ENCODE measurements around the gene HNRNPL.
"Not testable (repeated sequence)": the region's sequence is repeated elsewhere in the genome, so short reads cannot be mapped to it uniquely, and the experiment has no call there.

Gene HNRNPL

DNA sequence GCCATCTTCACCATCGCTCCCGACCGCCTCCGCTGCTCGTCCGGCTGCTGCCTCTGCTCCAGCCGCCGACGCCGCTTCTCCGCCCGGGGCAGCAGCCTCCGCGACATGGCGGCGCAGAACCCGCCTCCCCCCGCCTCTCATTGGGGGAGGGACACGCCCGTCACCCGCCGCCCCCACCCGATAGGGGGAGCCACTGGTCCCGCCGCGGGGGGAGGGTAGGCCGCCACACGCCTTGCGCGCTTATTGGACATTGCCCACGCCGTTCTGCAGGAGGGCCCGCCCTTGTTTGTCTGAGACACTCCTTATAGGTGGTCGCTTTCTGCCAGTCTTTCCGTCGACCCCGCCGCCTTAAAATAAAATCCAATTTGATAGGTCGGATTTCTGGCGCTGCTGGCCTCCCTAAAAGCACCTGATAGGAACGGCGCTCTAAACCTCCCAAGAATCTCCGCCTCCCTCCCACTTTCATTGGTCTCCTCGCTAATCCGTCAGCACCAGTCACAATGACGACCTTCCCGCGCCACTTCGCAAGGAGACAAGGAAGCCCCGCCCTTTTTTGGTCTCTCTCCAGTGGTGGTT, at the start of gene HNRNPL:
HNRNPL (minus strand) TSS at position 127 of the 576 bp plus-strand sequence; CDS start at position 107, 20 bp downstream.
- DNase-seq (ENCODE audit: low read depth): peak; percentile 98

DNA sequence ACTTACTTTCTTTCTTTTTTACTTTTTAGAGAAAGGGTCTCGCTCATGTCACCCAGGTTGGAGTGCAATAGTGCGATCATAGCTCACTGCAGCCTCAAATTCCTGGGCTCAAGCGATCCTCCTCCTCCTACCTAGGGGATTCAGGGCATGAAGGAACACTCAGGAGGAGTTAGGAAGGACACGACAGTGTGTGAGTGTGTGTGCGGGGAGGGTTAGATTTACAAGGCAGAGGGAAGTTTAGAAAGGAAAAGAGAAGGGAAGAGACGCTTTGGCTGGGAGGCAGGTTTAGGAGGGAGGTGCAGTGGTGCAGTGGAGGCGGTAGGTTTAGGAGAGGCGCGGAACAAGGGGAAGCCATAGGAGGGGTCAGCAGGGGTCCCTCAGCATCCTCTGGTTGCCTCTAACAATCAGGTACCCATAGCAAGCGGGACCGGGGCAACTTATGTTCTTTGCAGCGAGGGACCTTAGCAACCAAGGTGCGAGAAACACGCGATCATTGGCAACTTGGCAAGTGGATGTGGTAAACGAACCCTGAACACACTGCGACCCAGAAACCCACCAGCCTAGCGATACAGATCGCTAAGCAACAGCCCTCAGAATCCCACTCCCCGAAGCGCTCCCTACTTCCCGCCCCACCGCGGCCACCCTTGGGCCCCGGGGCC, 49.1 kb upstream of the HNRNPL start:
- no peak for DNase-seq (ENCODE audit: low read depth)

DNA sequence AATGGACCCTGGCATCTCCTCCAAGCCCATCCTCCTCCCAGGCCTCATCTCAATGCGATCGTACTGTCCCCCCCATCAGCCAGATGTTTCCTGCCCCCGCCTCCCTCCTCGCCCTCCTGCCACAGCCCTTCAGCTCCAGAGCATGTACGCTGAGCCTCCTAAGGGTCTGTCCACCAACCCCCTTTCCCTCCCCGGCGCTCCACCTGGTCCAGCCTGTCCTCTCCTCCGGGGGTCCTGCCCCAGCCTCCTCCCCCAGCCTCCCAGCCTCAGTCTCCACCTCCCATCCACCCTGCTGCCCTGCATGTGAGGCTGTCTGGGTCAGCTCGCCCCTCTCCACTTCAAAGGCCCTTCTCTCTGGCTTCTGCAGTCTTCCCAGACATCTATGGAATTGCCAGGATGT, 45.2 kb upstream of the HNRNPL start:
- no peak for DNase-seq (ENCODE audit: low read depth)

DNA sequence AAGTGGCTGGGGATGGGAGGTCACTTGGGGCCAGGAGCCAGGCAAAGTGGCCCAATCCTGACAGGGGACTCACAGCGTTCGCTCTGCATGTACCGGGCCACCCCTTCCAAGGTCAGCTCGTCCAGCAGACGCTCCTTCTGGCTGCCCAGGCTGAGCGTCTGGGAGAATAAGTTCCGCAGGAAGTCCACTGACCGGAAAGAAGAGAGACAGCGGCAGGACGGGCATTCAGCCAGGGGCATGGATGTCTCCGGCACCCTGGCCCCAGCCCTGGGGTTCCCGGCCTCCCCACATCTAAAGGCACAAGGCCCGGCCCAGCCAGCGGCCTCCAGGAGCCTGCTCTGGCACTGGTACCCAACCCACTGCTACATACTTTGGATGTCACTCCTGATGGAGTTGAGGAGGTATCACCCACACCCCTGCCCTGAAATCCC, 43.6 kb upstream of the HNRNPL start:
- DNase-seq (ENCODE audit: low read depth): no peak

GRCh38 chr19:38892841-38893240, 43.1 kb upstream of the HNRNPL start:
- no peak for DNase-seq (ENCODE audit: low read depth)

- DNase-seq (ENCODE audit: low read depth): no peak
These were observed 42.0 kb upstream of the HNRNPL start for GRCh38 chr19:38891771-38892170.

- no peak for DNase-seq (ENCODE audit: low read depth)
These were observed 40.9 kb upstream of the HNRNPL start for GRCh38 chr19:38890686-38891085.

DNA sequence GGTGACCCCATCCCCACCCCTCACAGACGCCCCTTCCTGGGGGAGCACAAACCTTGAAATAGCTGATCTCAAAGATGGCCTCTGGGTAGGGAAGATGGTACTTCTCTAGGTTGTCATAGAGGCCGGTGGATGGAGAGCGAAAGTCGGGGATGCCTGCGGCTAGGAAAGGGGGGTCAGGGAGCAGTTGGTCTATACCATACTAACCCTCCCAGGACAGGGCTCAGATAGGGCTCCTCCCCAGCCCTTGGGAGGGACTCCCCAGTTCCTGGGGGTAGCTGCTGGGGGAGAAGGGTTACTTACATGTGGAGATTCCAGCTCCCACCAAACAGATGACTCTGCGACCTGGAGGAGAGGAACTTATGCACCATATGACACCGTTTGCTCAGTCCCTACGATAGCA, 40.0 kb upstream of the HNRNPL start:
- DNase-seq (ENCODE audit: low read depth): no peak

DNA sequence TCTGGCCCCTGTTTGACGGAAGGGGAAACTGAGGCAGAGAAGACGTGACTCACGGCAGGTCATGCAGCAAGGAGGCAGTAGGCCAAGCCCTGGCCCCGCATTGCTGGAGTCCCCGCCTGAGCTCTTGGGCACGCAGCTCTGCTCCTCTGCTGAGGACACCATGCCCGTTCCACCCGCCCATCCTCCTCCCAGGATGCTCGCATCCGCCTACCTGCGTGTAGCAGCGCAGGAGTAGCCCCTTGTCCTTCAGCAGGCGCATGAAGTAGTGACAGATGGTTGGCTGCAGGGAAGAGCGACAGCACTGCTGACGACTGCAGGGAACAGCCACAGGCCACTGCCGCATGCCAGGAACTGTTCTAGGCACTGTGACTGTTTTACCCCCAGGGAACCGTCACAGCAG, 39.1 kb upstream of the HNRNPL start:
- no peak for DNase-seq (ENCODE audit: low read depth)

GRCh38 chr19:38884691-38885090, 34.9 kb upstream of the HNRNPL start:
- not testable (repeated sequence) for DNase-seq (ENCODE audit: low read depth)

DNA sequence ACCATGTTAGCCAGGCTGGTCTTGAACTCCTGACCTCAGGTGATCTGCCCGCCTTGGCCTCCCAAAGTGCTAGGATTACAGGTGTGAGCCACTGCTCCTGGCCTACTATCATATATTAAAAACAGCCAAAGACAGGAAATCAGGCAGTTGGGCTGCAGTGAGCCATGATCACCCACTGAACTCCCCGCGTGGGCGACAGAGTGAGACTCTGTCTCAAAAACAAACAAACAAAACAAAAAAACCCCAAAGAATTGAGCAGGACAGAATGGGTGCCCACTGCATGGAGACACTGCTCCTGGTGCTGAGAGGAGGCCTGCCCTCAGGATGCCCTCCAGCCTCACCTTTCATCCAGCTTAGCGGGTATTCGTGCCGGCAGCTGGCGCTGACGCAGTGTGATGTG, 33.5 kb upstream of the HNRNPL start:
- DNase-seq (ENCODE audit: low read depth): no peak

- DNase-seq (ENCODE audit: low read depth): no peak
These were observed 31.3 kb upstream of the HNRNPL start for GRCh38 chr19:38880882-38881609.

DNA sequence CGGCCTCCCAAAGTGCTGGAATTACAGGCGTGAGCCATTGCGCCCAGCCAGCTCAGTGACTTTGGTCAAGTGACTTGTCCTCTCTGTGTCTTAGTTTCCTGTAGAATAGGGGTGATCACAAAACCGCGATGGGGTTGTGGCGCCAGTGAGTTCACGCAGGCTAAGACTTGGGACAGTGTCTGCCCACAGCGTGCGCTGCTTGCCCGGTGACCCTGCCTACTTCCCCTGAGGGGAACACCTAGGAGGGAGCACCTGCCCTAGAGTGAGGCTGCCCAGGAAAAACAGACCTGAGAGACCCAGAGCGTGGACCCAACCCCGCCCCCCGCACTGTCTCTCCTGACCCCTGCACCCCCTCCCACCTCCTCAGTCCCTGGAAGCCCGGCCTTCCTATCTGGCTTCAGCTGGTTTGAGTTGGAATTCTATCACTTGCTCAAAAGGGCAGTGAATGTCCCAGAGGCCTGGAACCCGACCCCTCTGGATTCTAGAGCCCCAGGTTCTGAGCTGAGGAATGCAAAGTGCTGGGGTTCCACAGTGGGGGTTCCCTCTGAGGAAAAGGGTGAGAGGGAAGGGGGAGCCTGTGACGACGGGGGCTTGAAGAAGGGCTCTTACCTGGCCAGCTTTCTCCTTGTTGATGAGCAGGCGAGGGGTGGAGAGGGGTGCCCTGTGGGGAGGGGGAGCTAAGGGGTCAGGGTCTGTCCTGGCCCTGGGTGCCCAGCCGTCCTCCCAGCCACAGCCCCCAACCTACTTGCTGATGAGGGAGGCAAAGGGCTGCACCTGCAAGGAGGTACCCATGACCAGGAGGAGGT, 30.5 kb upstream of the HNRNPL start:
- no peak for DNase-seq (ENCODE audit: low read depth)

- no peak for DNase-seq (ENCODE audit: low read depth)
These were observed 29.6 kb upstream of the HNRNPL start for GRCh38 chr19:38879400-38879751.

- no peak for DNase-seq (ENCODE audit: low read depth)
These were observed 29.0 kb upstream of the HNRNPL start for GRCh38 chr19:38878575-38879399.

- no peak for DNase-seq (ENCODE audit: low read depth)
These were observed 28.2 kb upstream of the HNRNPL start, which contains the start of gene RINL for GRCh38 chr19:38877781-38878574. Gene RINL (minus strand): TSS chr19:38878275. CDS start chr19:38876742, 1,533 bp downstream.

- no peak for DNase-seq (ENCODE audit: low read depth)
These were observed 26.0 kb upstream of the HNRNPL start for GRCh38 chr19:38875656-38876395.

DNA sequence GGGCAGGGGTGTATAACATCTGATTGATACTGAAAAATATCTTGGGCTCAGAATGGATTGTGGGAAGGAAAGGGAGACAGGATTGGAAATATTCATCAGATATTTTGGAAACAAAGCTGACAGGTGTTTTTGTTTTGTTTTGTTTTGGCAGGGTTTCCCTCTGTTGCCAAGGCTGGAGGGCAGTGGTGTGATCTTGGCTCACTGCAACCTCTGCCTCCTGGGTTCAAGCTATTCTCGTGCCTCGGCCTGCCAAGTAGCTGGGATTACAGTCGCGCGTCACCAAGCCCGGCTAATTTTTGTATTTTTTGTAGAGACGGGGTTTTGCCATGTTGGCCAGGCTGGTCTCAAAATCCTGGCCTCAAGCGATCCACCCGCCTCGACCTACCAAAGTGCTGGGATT, 23.6 kb upstream of the HNRNPL start:
- not testable (repeated sequence) for DNase-seq (ENCODE audit: low read depth)

DNA sequence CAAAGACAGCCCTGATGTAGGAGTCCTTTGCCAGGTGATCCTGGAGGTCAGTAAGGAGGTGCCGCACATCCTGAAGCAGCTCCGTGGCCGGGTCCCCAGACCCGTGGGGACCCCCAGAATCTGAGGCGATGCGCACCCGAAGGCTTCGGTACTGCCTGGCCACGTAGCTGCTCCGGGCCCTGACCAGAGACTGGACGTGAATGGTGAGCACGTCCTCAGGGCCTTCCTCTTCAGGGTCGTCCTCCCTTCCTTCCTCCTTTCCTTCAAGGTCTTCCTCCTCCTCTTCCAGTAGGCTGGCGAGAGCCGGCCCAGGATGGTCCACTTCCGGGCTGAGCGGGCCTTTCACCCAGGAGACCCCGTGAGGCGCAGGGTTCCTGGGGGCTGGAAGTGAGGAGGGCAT, 20.8 kb upstream of the HNRNPL start:
- no peak for DNase-seq (ENCODE audit: low read depth)

All from stimulated activated CD8-positive, alpha-beta memory T cell treated with anti-CD3 and anti-CD28 coated beads, Interleukin-7, amount 100 ng/mL, for 24 hours (primary cell).